ENCODE data around the gene PLAAT4. TPM values are rescaled to one million over a fixed set of nuclear protein-coding genes. Genes with fewer than 3 reads are reported as not detected.

PLAAT4 gene, protein sequence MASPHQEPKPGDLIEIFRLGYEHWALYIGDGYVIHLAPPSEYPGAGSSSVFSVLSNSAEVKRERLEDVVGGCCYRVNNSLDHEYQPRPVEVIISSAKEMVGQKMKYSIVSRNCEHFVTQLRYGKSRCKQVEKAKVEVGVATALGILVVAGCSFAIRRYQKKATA
- total RNA-seq: 0.95 TPM in 1 of 2 replicates, not detected in the other
- polyA plus RNA-seq: 0.88 and 1.7 TPM in 2 replicates
- polyA plus RNA-seq (2011; cell fraction: cytosol; rRNA removed): 1.0 and 1.4 TPM in 2 replicates
- 0.36 TPM in 1 of 2 replicates, not detected in the other for polyA plus RNA-seq (2011; cell fraction: nucleus; rRNA removed)
- 3.3 and 4.1 TPM in 2 replicates for polyA plus RNA-seq (2012)
- polyA minus RNA-seq: not detected in 2 replicates
- not detected for polyA minus RNA-seq (2011; cell fraction: cytosol; rRNA and poly(A)+ RNA removed)
- not detected in 2 replicates for polyA minus RNA-seq (2011; cell fraction: nucleus; rRNA and poly(A)+ RNA removed)
- Bru-seq, nascent RNA: percentile 12 among the genes with signal in this experiment
- BruChase-seq, experiment 1, labeled RNA remaining after a 6-hour chase: not detected
- BruChase-seq, experiment 2, labeled RNA remaining after a 2-hour chase: not detected
- long read RNA-seq, partial matches to known transcripts: 0 of 2 reads
- long read RNA-seq, other reads (novel, unspliced or antisense): 0 of 2 reads

DNA sequence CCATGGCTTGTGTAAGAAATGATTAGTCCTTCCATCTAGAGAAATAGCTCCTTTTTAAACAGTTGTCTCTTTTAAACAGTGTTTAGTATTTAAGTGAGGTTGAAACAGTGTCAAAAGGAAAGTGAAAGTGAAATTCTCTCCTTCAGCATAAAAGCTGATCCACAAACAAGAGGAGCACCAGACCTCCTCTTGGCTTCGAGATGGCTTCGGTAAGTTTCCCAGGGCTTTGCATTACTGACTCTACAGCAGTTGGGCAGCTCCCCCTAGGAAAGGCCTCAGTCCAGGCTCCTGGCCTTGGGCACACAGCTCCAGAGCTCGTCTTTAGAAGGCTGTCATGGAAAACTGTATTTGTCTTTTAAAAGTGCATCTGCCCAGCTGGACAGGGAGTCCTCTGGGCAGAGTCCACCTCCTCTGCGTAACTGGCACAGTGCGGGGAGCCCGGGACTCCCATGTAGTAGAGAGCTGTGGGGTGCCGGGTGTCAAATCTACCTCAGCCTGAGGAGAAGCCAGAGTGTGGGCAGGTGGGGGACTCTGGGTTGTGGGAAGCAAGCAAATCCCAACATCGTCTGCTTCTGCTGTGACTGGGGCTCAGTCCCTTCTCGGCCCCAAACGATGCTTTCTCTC lies at the start of gene PLAAT4:
PLAAT4 (plus strand) TSS at position 140 of the 624 bp plus-strand sequence; CDS start at position 201, 61 bp downstream.
- dilution Hi-C loops (cut with MboI; ENCODE audit: extremely low pct_ligation_motif_present, low sequenced_read_pairs) (no loop called here), intact Hi-C loops (cut with micrococcal nuclease) (no loop called here)
- DNase-seq (ENCODE audit: low read depth, low spot score): peak; percentile 50
- POLR2A ChIA-PET: no interaction called here
- FAIRE-seq: peak; percentile 67
- Histone ChIP-seq H3K79me2 (ENCODE audit: control insufficient read depth, insufficient read depth, low read length) (no peaks in the 10 kb centered on the region), H3K9me1 (replicated peaks; ENCODE audit: control insufficient read depth, extremely low read depth, insufficient read depth, low read length) (no peaks in the 10 kb centered on the region), H3K27ac (ENCODE audit: insufficient read depth, low read depth, low read length) (no peak within 1 kb of the TSS), H3K27me3 (ENCODE audit: control insufficient read depth in 2 of 2, insufficient read depth in 2 of 2, low read length in 2 of 2) (peaks cover 0 to 2% of the 10 kb centered on the region in 2 experiments), H3K4me2 (ENCODE audit: insufficient read depth, low read length) (peak within 1 kb of the TSS; percentile 19), H4K20me1 (replicated peaks; ENCODE audit: control insufficient read depth, extremely low read depth, insufficient read depth, low read length) (no peaks in the 10 kb centered on the region), H3K9ac (replicated peaks; ENCODE audit: extremely low read depth, insufficient read depth, low read length) (no peak within 1 kb of the TSS), H3K4me3 (replicated peaks in 1 of 3; ENCODE audit: insufficient read depth in 1 of 3, low read depth in 1 of 3, low read length in 3 of 3) (peak within 1 kb of the TSS in 1 of 3 experiments; percentile 4), H3K4me1 (ENCODE audit: control insufficient read depth, extremely low read depth, insufficient read depth, low read length) (peaks cover 8% of the 10 kb centered on the region), H3K36me3 (ENCODE audit: control insufficient read depth in 2 of 2, extremely low read depth in 1 of 2, insufficient read depth in 2 of 2, low read length in 2 of 2) (no peaks in the 10 kb centered on the region), H2AFZ (ENCODE audit: low read depth, low read length) (peak within 1 kb of the TSS; percentile 79), H3K9me3 (replicated peaks; ENCODE audit: control insufficient read depth, insufficient read depth, low read length) (no peaks in the 10 kb centered on the region)
- CTCF ChIA-PET: interaction anchor here (1.0 to 2.3 kb wide), 5 partner anchors 12 to 202 kb away, joined by 3 to 8 read pairs (median 6); no protein-coding TSS in a partner anchor
- TF ChIP-seq EZH2 (IDR thresholded peaks at IDR 0.05; ENCODE audit: borderline replicate concordance, low read depth, low read length, severe bottlenecking): no peak
- TF ChIP-seq, protein P1, sequence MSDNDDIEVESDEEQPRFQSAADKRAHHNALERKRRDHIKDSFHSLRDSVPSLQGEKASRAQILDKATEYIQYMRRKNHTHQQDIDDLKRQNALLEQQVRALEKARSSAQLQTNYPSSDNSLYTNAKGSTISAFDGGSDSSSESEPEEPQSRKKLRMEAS (IDR thresholded peaks at IDR 0.05; ENCODE audit: insufficient read depth, insufficient read length): no peak
- BruUV-seq (replicated peaks): no TSS peak

DNA sequence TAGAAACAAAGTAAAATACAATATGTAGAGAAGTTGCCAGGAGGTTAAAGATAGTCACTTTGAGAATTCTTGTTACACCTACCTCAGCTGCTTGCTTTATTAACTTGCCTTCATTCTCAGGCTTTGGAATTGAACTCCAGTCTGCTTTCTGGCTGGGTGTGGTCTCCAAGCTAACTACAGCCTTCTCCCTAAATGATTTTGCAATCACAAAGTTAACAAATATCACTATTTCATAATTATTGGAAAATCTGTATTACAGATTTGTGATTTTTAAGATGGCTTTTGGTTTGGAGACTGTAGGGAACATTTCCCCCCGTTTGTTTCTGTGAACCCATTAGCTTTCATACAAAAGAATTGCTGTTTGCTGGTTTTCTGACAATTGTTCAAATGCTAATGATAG lies 47.8 kb upstream of the PLAAT4 start:
- Histone ChIP-seq H3K9me1 (replicated peaks; ENCODE audit: control insufficient read depth, extremely low read depth, insufficient read depth, low read length) (no peaks in the 10 kb centered on the region), H3K4me2 (ENCODE audit: insufficient read depth, low read length) (no peak overlapping the region), H3K27ac (ENCODE audit: insufficient read depth, low read depth, low read length) (no peak overlapping the region), H3K4me3 (replicated peaks in 1 of 3; ENCODE audit: insufficient read depth in 1 of 3, low read depth in 1 of 3, low read length in 3 of 3) (no peak overlapping the region), H3K36me3 (ENCODE audit: control insufficient read depth in 2 of 2, extremely low read depth in 1 of 2, insufficient read depth in 2 of 2, low read length in 2 of 2) (no peaks in the 10 kb centered on the region), H3K9me3 (replicated peaks; ENCODE audit: control insufficient read depth, insufficient read depth, low read length) (no peaks in the 10 kb centered on the region), H3K27me3 (ENCODE audit: control insufficient read depth in 2 of 2, insufficient read depth in 2 of 2, low read length in 2 of 2) (peaks cover 37 to 51% of the 10 kb centered on the region in 2 experiments), H3K9ac (replicated peaks; ENCODE audit: extremely low read depth, insufficient read depth, low read length) (no peak overlapping the region), H3K79me2 (ENCODE audit: control insufficient read depth, insufficient read depth, low read length) (no peaks in the 10 kb centered on the region), H2AFZ (ENCODE audit: low read depth, low read length) (no peak overlapping the region), H4K20me1 (replicated peaks; ENCODE audit: control insufficient read depth, extremely low read depth, insufficient read depth, low read length) (no peaks in the 10 kb centered on the region), H3K4me1 (ENCODE audit: control insufficient read depth, extremely low read depth, insufficient read depth, low read length) (peaks cover 3% of the 10 kb centered on the region)
- intact Hi-C loops (cut with micrococcal nuclease) (no loop called here), dilution Hi-C loops (cut with MboI; ENCODE audit: extremely low pct_ligation_motif_present, low sequenced_read_pairs) (no loop called here)
- no TSS peak for BruUV-seq (replicated peaks)
- DNase-seq (ENCODE audit: low read depth, low spot score) (no peak), FAIRE-seq (no peak)
- no peak for TF ChIP-seq EZH2 (IDR thresholded peaks at IDR 0.05; ENCODE audit: borderline replicate concordance, low read depth, low read length, severe bottlenecking)
- TF ChIP-seq, protein P1 (IDR thresholded peaks at IDR 0.05; ENCODE audit: insufficient read depth, insufficient read length): no peak
- no peak for TF ChIP-seq POLR2AphosphoS5 (IDR thresholded peaks at IDR 0.05; ENCODE audit: insufficient read depth, low read depth, low read length)
- TF ChIP-seq GATA2 (IDR thresholded peaks at IDR 0.05; ENCODE audit: insufficient read depth, insufficient read length, low read depth, low read length): no peak
- TF ChIP-seq MYC (IDR thresholded peaks at IDR 0.05; ENCODE audit: low read depth, low read length): no peak
- TF ChIP-seq CTCF (IDR thresholded peaks at IDR 0.05; ENCODE audit: extremely low read depth in 1 of 2, insufficient read depth in 1 of 2, low read depth in 1 of 2, low read length in 2 of 2): no peak
- no peak for TF ChIP-seq JUN (IDR thresholded peaks at IDR 0.05; ENCODE audit: borderline replicate concordance, insufficient read depth, insufficient read length, low read depth)
- no peak for TF ChIP-seq POLR2A (IDR thresholded peaks at IDR 0.05; ENCODE audit: low read depth, low read length)
- no peak for TF ChIP-seq FOS (IDR thresholded peaks at IDR 0.05; ENCODE audit: borderline replicate concordance, insufficient read depth, low read length)
- ChIA-PET POLR2A (no interaction called here), CTCF (interaction anchor here (1.3 to 4.1 kb wide), 2 partner anchors 9 to 249 kb away, joined by 4 to 18 read pairs; no protein-coding TSS in a partner anchor)
